RWPE1 (cell line): ENCODE results near the gene KYAT1.
A peak's percentile ranks its signal among the peaks of the same experiment; 100 is the strongest.

ENCODE experiments used
- CTCF ChIA-PET: fragments of 350-600 bp; sonication (Branson Sonifier 250); formaldehyde crosslinking; extraction: SDS; loops from one replicate; lab custom pipeline; 2021; lab: Yijun Ruan, JAX
- POLR2A ChIA-PET: fragments of 400-600 bp; formaldehyde crosslinking; extraction: SDS; loops from one replicate; lab custom pipeline; 2020; ENCODE audit warnings: antibody characterized with exemption; ENCODE audit not compliant: low non-redundant PET; lab: Yijun Ruan, JAX
- DNase-seq: peaks from one replicate; pipeline ENCODE4 v3.0.0; 2012; ENCODE audit warnings: low spot score
- H3K27ac ChIP-seq: fragments of 450-650 bp; 2 replicates; pipeline ENCODE4 v1.5.1; 2017
- CTCF ChIP-seq: fragments of 450-650 bp; conservative IDR thresholded peaks from 2 replicates; pipeline ENCODE4 v1.5.1; 2017; ENCODE audit warnings: low read depth, mild to moderate bottlenecking

KYAT1 gene

GRCh38 chr9:128829477-128830251 lies 52.1 kb downstream of the KYAT1 start, which contains the start of gene SPOUT1:
Gene SPOUT1, minus strand, starts transcription at chr9:128829794. Its CDS starts 14 bp downstream, at chr9:128829780.
- no peak for TF ChIP-seq CTCF
- ChIA-PET CTCF (interaction anchor here (2.1 kb wide), 1 partner anchor 12 kb away, joined by 12 read pairs; the partner anchor contains the start of gene ENDOG), POLR2A (interaction anchor here (0.6 to 1.0 kb wide), 3 partner anchors 10 to 95 kb away, joined by 4 to 7 read pairs (median 6); partner anchors contain the start of gene ENDOG)
- peak; percentile 100 for DNase-seq
- peak within 1 kb of the TSS; percentile 79 for H3K27ac ChIP-seq

- H3K27ac ChIP-seq: peak overlapping the region; percentile 79
- CTCF ChIA-PET: interaction anchor here (2.1 kb wide), 1 partner anchor 11 kb away, joined by 12 read pairs; the partner anchor contains the start of gene ENDOG
- no peak for TF ChIP-seq CTCF
- POLR2A ChIA-PET: interaction anchor here (1.0 kb wide), 1 partner anchor 9 kb away, joined by 7 read pairs; no protein-coding TSS in a partner anchor
- DNase-seq: no peak
Measured at GRCh38 chr9:128828719-128829452, 52.9 kb downstream of the KYAT1 start.

- ChIA-PET CTCF (no interaction called here), POLR2A (no interaction called here)
- peak overlapping the region; percentile 79 for H3K27ac ChIP-seq
- TF ChIP-seq CTCF: no peak
- DNase-seq: no peak
Measured at GRCh38 chr9:128828267-128828666, 53.5 kb downstream of the KYAT1 start.

- peak overlapping the region; percentile 11 for H3K27ac ChIP-seq
- DNase-seq: no peak
- ChIA-PET CTCF (interaction anchor here (0.7 to 1.6 kb wide), 2 partner anchors 8 to 910 kb away, joined by 3 to 5 read pairs; partner anchors contain the start of gene ENDOG), POLR2A (no interaction called here)
- TF ChIP-seq CTCF: no peak
Measured at GRCh38 chr9:128825923-128826700, 55.6 kb downstream of the KYAT1 start.

GRCh38 chr9:128824911-128825310 lies 56.8 kb downstream of the KYAT1 start:
- no peak for TF ChIP-seq CTCF
- H3K27ac ChIP-seq: peak overlapping the region; percentile 41
- ChIA-PET POLR2A (no interaction called here), CTCF (no interaction called here)
- DNase-seq: no peak
